ENCODE measurements around the gene FMO2.

FMO2 gene

DNA sequence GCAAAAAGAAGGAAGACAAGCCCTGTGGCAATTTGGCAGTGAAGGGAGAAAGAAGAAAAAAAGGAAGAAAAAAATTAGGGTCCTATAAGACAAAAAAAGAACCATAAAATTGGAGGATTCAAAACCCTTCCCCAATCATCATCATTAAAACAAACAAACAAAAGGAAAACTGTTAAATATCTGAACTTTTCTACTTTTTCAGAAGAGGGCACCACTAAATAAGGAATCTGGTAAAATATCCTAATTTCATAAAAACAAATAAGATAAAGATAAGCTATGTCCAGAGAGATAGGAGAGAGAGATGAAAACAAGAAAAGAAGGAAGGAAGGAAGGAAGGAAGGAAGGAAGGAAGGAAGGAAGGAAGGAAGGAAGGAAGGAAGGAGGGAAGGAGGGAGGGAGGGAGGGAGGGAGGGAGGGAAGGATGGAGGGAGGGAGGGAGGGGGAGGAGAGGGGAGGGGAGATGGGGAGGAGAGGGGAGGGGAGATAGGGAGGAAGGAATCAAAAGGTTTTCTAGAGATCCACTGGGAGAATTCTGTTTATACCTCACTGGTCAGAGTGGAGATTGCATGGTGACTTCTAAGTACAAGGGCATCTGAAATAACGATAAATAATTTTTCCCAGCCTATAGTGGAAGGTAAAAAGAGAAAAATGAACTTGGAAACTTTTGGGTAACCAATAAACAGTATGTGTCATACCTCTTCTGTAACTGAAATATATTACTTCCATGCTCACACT lies 10.4 kb upstream of the FMO2 start:
- no peak for DNase-seq (ENCODE audit: low read depth)

- no peak for DNase-seq (ENCODE audit: low read depth)
Measured at GRCh38 chr1:171177261-171177660, 7.8 kb upstream of the FMO2 start.

DNA sequence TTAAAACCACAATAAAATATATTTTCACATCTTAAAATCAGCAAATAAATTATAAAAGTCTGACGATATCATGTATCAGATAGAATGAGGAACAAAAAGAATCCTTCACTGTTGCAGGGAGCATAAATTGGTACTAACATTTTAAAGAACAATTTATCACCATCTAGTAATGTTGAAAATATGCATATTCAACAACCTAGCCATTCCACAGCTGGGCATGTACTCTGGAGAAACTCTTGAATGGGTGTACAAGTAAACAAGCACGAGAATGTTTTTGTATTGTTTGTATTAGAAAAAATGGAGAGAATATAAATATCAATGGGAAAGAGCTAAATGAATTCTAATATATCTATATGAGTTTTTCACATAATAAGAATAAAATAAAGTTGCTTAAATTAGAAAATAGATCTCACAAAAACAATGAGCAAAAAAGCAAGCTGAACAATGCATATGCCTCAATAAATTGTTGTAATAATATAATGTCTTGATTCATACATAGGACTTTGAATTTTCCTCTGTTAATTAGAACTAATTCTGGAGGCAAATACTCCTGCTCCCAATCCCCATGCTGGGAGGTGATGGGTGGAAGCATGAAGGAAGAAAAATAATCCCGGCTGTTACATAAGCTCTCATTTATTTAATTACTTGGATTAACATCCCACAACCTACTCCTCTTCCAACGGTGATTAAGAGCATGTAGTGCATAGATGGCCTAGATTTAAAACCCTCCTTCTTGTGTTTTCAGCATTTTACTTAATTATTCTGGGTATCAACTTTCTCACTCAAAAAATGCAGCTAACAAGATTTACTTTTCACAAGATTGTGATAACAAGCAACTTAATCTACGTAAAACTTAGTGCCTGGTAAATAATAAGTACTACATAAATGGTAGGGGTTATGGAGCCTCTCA lies 5.5 kb upstream of the FMO2 start:
- DNase-seq (ENCODE audit: low read depth), result no peak

DNA sequence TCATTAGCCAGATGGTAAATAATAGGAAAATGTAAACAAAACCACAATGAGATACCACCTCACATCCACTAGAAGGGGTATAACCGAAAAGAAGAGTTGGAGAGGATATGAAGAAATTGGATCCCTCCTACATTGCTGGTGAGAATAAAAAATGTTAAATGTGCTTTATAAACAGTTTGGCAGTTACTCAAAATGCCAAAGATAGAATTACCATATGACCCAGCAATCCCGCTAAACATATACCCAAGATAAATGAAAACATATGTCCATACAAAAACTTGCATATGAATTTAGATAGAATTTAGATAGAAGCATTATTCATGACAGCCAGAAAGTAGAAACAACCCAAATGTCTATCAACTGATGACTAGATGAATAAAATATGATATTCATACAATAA lies 4.4 kb upstream of the FMO2 start:
- DNase-seq (ENCODE audit: low read depth), result no peak

GRCh38 chr1:171188388-171189266 lies 3.5 kb downstream of the FMO2 start:
- DNase-seq (ENCODE audit: low read depth), result no peak

GRCh38 chr1:171191992-171192391 lies 6.9 kb downstream of the FMO2 start:
- no peak for DNase-seq (ENCODE audit: low read depth)

GRCh38 chr1:171195767-171196166 lies 10.7 kb downstream of the FMO2 start:
- DNase-seq (ENCODE audit: low read depth), result no peak

GRCh38 chr1:171196351-171196750 lies 11.3 kb downstream of the FMO2 start:
- DNase-seq (ENCODE audit: low read depth), result no peak

- DNase-seq (ENCODE audit: low read depth), result no peak
Measured at GRCh38 chr1:171198081-171198480, 13.0 kb downstream of the FMO2 start.

- no peak for DNase-seq (ENCODE audit: low read depth)
Measured at GRCh38 chr1:171204296-171204695, 19.2 kb downstream of the FMO2 start.

- DNase-seq (ENCODE audit: low read depth), result no peak
Measured at GRCh38 chr1:171206204-171206977, 21.3 kb downstream of the FMO2 start.

- no peak for DNase-seq (ENCODE audit: low read depth)
Measured at GRCh38 chr1:171206978-171207355, 21.9 kb downstream of the FMO2 start.

DNA sequence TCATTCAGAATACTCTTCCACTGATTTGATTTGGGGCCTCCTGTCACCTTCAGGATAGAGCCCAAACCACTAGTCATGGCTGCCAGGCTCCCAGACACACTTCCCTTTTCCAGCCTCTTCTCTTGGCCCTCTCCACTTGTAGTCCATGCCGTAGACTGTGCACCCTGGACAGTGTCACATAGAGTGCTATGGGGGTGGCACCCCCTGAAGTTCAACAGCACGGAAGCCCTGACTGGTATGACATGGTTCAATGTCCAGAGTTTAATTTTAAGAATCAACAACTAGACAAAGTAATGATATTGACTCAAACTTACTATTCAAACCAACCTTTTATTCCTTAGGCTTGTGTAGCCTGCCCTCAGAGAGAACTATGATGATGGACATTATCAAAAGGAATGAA lies 22.3 kb downstream of the FMO2 start:
- DNase-seq (ENCODE audit: low read depth), result no peak

DNA sequence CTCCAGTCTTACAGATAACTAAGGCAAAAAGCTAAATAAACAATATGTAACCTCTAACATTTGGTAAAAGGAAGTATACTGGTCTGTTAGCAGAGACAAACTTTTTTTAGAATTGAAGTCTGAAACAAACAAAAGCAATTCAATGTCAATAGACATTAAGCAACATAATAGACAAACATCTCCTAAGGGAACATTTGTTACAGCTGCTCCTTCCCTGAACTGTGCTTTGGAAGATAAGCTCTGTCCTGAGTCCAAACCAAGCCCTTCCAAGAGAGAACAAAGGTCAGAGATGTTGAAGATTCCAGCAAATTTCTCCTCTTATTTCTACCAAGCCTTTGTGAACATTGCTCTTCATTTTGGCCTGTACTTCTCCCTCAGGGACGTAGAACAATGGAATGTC lies 25.3 kb downstream of the FMO2 start:
- DNase-seq (ENCODE audit: low read depth), result no peak

- DNase-seq (ENCODE audit: low read depth), result no peak
Measured at GRCh38 chr1:171212607-171213351, 27.7 kb downstream of the FMO2 start.

- no peak for DNase-seq (ENCODE audit: low read depth)
Measured at GRCh38 chr1:171213559-171214454, 28.7 kb downstream of the FMO2 start.

- DNase-seq (ENCODE audit: low read depth), result no peak
Measured at GRCh38 chr1:171217658-171218443, 32.8 kb downstream of the FMO2 start.

GRCh38 chr1:171218661-171219060 lies 33.6 kb downstream of the FMO2 start:
- no peak for DNase-seq (ENCODE audit: low read depth)
